22Rv1 (cell line): ENCODE measurements around the gene RFC3.
"Not testable (repeated sequence)": the region's sequence is repeated elsewhere in the genome, so short reads cannot be mapped to it uniquely, and the experiment has no call there.

Source experiments
- H3K27ac ChIP-seq: fragments of 450-650 bp; 2 replicates; pipeline ENCODE4 v1.5.1; 2017
- CTCF ChIP-seq: fragments of 450-650 bp; IDR thresholded peaks from 2 replicates; pipeline ENCODE4 v1.5.1; 2017; ENCODE audit warnings: mild to moderate bottlenecking
- ZFX ChIP-seq: fragments of 450-650 bp; IDR thresholded peaks from 2 replicates; pipeline ENCODE4 v1.6.1; 2017; ENCODE audit warnings: antibody characterized with exemption, borderline replicate concordance

Gene RFC3

GRCh38 chr13:33817901-33818706 is at the start of gene RFC3:
Gene RFC3, plus strand, starts transcription at chr13:33818149. Its CDS starts 30 bp downstream, at chr13:33818179.
- H3K27ac ChIP-seq, result peak within 1 kb of the TSS; percentile 88
- no peak for TF ChIP-seq ZFX
- TF ChIP-seq CTCF, result no peak

- TF ChIP-seq CTCF (no peak), ZFX (no peak)
These were observed 46.7 kb upstream of the RFC3 start for GRCh38 chr13:33771296-33771695.

GRCh38 chr13:33773790-33774462 is 44.0 kb upstream of the RFC3 start:
- no peak overlapping the region for H3K27ac ChIP-seq
- no peak for TF ChIP-seq ZFX
- TF ChIP-seq CTCF, result no peak

More at GRCh38 chr13:33771296-33771695, 46.7 kb upstream of the RFC3 start:
- no peak overlapping the region for H3K27ac ChIP-seq

GRCh38 chr13:33775339-33776108 is 42.4 kb upstream of the RFC3 start:
- TF ChIP-seq CTCF (no peak), ZFX (no peak)
- no peak overlapping the region for H3K27ac ChIP-seq

GRCh38 chr13:33776239-33776881 is 41.6 kb upstream of the RFC3 start:
- no peak overlapping the region for H3K27ac ChIP-seq
- TF ChIP-seq ZFX (no peak), CTCF (no peak)

- TF ChIP-seq CTCF, result no peak
- TF ChIP-seq ZFX, result no peak
- no peak overlapping the region for H3K27ac ChIP-seq
These were observed 35.3 kb upstream of the RFC3 start for GRCh38 chr13:33782631-33783030.

- not testable (repeated sequence) for H3K27ac ChIP-seq
These were observed 34.7 kb upstream of the RFC3 start for GRCh38 chr13:33783212-33783611.
